B cell (primary cell): ENCODE results near the gene MPDZ.

Source experiments
- EZH2 ChIP-seq: IDR thresholded peaks from 2 replicates; pipeline ENCODE4 v1.6.1; 2012; ENCODE audit warnings: borderline replicate concordance, low read depth, mild to moderate bottlenecking, moderate library complexity, low read length; ENCODE audit not compliant: insufficient read depth, poor library complexity, severe bottlenecking
- TF ChIP-seq, protein P1 (sequence below): fragments of 200-600 bp; IDR thresholded peaks from one replicate; pipeline ENCODE4 v1.8.0; 2022; ENCODE audit warnings: antibody characterized with exemption, mild to moderate bottlenecking

GRCh38 chr9:13318027-13318426 is 38.5 kb upstream of the MPDZ start:
- TF ChIP-seq, protein P1, sequence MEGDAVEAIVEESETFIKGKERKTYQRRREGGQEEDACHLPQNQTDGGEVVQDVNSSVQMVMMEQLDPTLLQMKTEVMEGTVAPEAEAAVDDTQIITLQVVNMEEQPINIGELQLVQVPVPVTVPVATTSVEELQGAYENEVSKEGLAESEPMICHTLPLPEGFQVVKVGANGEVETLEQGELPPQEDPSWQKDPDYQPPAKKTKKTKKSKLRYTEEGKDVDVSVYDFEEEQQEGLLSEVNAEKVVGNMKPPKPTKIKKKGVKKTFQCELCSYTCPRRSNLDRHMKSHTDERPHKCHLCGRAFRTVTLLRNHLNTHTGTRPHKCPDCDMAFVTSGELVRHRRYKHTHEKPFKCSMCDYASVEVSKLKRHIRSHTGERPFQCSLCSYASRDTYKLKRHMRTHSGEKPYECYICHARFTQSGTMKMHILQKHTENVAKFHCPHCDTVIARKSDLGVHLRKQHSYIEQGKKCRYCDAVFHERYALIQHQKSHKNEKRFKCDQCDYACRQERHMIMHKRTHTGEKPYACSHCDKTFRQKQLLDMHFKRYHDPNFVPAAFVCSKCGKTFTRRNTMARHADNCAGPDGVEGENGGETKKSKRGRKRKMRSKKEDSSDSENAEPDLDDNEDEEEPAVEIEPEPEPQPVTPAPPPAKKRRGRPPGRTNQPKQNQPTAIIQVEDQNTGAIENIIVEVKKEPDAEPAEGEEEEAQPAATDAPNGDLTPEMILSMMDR, result no peak
- TF ChIP-seq EZH2, result no peak
